Measurements from ENCODE around the gene USP48. TPM values are rescaled to one million over a fixed set of nuclear protein-coding genes. Genes with fewer than 3 reads are reported as not detected.

Gene USP48
- total and polyA plus RNA-seq, 2 of the 8 experiments (the other 6 are each of a cell fraction or from before 2014, with no cell fraction given): 12.8 to 83.5 TPM

DNA sequence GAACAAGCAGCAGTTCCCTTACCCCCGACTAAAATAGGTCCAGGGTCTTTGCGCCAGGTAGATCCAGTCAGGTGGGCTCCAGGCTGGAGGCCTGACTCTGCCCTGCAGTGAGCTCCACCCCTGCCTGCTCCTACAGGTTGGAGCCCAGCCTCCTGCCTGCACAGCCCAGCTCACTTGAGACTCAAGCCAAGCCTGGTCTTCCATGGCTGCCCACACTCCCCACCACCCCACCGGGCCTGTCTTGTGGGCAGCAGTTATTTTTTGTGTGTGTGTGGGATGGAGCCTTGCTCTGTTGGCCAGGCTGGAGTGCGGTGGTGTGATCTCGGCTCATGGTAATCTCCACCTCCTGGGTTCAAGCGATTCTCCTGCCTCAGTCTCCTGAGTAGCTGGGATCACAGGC lies 142.3 kb downstream of the USP48 start:
- no peak overlapping the region for H3K4me2 ChIP-seq (ENCODE audit: insufficient read depth in 1 of 2, low read depth in 2 of 2, low read length in 2 of 2)
- peak overlapping the region; percentile 60; the same call in 1 of the 2 replicates for H2BK12ac ChIP-seq (ENCODE audit: low read depth, low read length)
- no peak overlapping the region for H4K91ac ChIP-seq (replicated peaks; ENCODE audit: insufficient read length, low read length)
- H4K8ac ChIP-seq (ENCODE audit: extremely low read depth, insufficient read depth, low read length): no peak overlapping the region; the same call in 1 of the 2 replicates
- no peaks in the 10 kb centered on the region for H3K27me3 ChIP-seq (replicated peaks in 1 of 4; ENCODE audit: control insufficient read depth in 3 of 4, extremely low read depth in 1 of 4, insufficient read depth in 3 of 4, low read length in 3 of 4)
- peaks cover 0 to 5% (median 0%) of the 10 kb centered on the region in 4 experiments; a peak in 3 of 7 replicates for H3K4me1 ChIP-seq (replicated peaks in 1 of 4; ENCODE audit: control insufficient read depth in 3 of 4, insufficient read depth in 4 of 4, low read length in 3 of 4)
- H3K4me3 ChIP-seq (ENCODE audit: extremely low read depth in 1 of 4, insufficient read depth in 2 of 4, low read depth in 3 of 4, low read length in 4 of 4): no peak overlapping the region
- no peaks in the 10 kb centered on the region; the same call in 1 of the 2 replicates for H3K23me2 ChIP-seq (ENCODE audit: low read depth, low read length)
- 0 out of 2 replicates have a peak overlapping the region, but pooled peaks have one; percentile 16 for H2BK5ac ChIP-seq (ENCODE audit: low read depth, low read length)
- peak overlapping the region; percentile 72; the same call in 1 of the 2 replicates for H2BK15ac ChIP-seq (ENCODE audit: low read length)
- FAIRE-seq (no peak), DNase-seq (ENCODE audit: low read depth in 1 of 2, low spot score in 2 of 2) (no peak)
- H4K5ac ChIP-seq (ENCODE audit: insufficient read length, low read depth, low read length): no peak overlapping the region
- CTCF ChIA-PET (ENCODE audit: partially characterized antibody): interaction anchor here (0.8 to 1.8 kb wide), 5 partner anchors 15 to 45 kb away, joined by 3 to 6 read pairs (median 4); no protein-coding TSS in a partner anchor
- H3K9ac ChIP-seq (replicated peaks in 1 of 4; ENCODE audit: extremely low read depth in 1 of 4, low read depth in 3 of 4, low read length in 3 of 4): no peak overlapping the region
- no peaks in the 10 kb centered on the region; a peak in 1 of 8 replicates for H3K36me3 ChIP-seq (ENCODE audit: control insufficient read depth in 2 of 4, insufficient read depth in 4 of 4, low read length in 3 of 4)
- POLR2A ChIA-PET (ENCODE audit: partially characterized antibody): interaction anchor here (0.6 to 1.5 kb wide), 2 partner anchors 15 to 67 kb away, joined by 3 to 4 read pairs; no protein-coding TSS in a partner anchor
- H3K4ac ChIP-seq (replicated peaks; ENCODE audit: insufficient read length, low read depth, low read length): no peak overlapping the region
- 80% methylated on average over 3 of the region's 6 CpGs; no CpG with 5 or more reads in 1 of the 2 experiments for WGBS, 2 experiments (ENCODE audit: extremely low coverage in 1 of 2, insufficient coverage in 1 of 2, insufficient read length in 1 of 2, insufficient replicate concordance in 2 of 2, low coverage in 1 of 2, low lambda C conversion rate in 2 of 2, missing lambda C conversion rate in 1 of 2)
- no peak overlapping the region for H3K23ac ChIP-seq (ENCODE audit: insufficient read length)
- no peaks in the 10 kb centered on the region for H3K79me1 ChIP-seq (ENCODE audit: low read depth, low read length)
- no peak overlapping the region for H2AFZ ChIP-seq (ENCODE audit: low read length)
- no peak overlapping the region for H3K18ac ChIP-seq (ENCODE audit: extremely low read depth, low read length)
- no peaks in the 10 kb centered on the region for H3K79me2 ChIP-seq (ENCODE audit: control insufficient read depth in 1 of 2, insufficient read depth in 2 of 2, low read length in 2 of 2)
- H3K56ac ChIP-seq (replicated peaks; ENCODE audit: insufficient read length, low read depth, low read length): no peak overlapping the region
- H2BK120ac ChIP-seq (replicated peaks; ENCODE audit: low read depth, low read length): no peak overlapping the region
- H2AK5ac ChIP-seq (ENCODE audit: low read depth, low read length): no peak overlapping the region
- no peak overlapping the region for H2BK20ac ChIP-seq (ENCODE audit: low read length)
- H3K9me3 ChIP-seq (ENCODE audit: insufficient read depth in 2 of 2, low read depth in 1 of 2, low read length in 1 of 2): no peaks in the 10 kb centered on the region
- H3K27ac ChIP-seq (ENCODE audit: low read depth, low read length): no peak overlapping the region
- H3K14ac ChIP-seq (ENCODE audit: insufficient read length): no peak overlapping the region
- H4K20me1 ChIP-seq (replicated peaks in 1 of 2; ENCODE audit: control insufficient read depth in 1 of 2, insufficient read depth in 2 of 2, low read length in 2 of 2): no peaks in the 10 kb centered on the region
- no peak for TF ChIP-seq CBX5 (IDR thresholded peaks at IDR 0.05; ENCODE audit: low read depth, low read length)
